ENCODE measurements around the gene TMEM120A. TPM values are rescaled to one million over a fixed set of nuclear protein-coding genes. Genes with fewer than 3 reads are reported as not detected.

TMEM120A gene
- total and polyA plus RNA-seq, 2 experiments from 2014 or later, result 12.7 to 22.3 TPM

GRCh38 chr7:75977743-75978142 is 16.7 kb downstream of the TMEM120A start (continued):
- no peak for TF ChIP-seq REST (IDR thresholded peaks at IDR 0.05; ENCODE audit: unreplicated experiment)

- peak overlapping the region; percentile 19; the same call in 1 of the 2 replicates for H3K27ac Mint-ChIP-seq
- H3K9me3 Mint-ChIP-seq, result no peaks in the 10 kb centered on the region
- H3K36me3 ChIP-seq (ENCODE audit: insufficient read depth), result peaks cover 8% of the 10 kb centered on the region; the same call in 1 of the 2 replicates
- H3F3A ChIP-seq (replicated peaks; ENCODE audit: low read depth), result no peaks in the 10 kb centered on the region
- no peak overlapping the region for H2AFZ ChIP-seq
- no peaks in the 10 kb centered on the region for H3K4me1 ChIP-seq (ENCODE audit: insufficient read depth)
- H3K27me3 Mint-ChIP-seq (ENCODE audit: insufficient read depth, low read depth, poor library complexity), result peaks cover 6% of the 10 kb centered on the region
- no peak overlapping the region for H3K4me2 ChIP-seq
- H3K36me3 Mint-ChIP-seq (ENCODE audit: low read depth), result peaks cover 30% of the 10 kb centered on the region
- no peaks in the 10 kb centered on the region for H4K20me1 ChIP-seq (replicated peaks; ENCODE audit: insufficient read depth)
- H3K27me3 ChIP-seq (ENCODE audit: insufficient read depth), result no peaks in the 10 kb centered on the region
- H3K9me2 ChIP-seq (ENCODE audit: insufficient read depth), result no peaks in the 10 kb centered on the region
- no peak overlapping the region for H3K27ac ChIP-seq (ENCODE audit: low read depth)
- H3K4me3 Mint-ChIP-seq, result no peak overlapping the region
- peak in 1 of 2 experiments; percentile 34; a peak in 2 of 4 replicates for TF ChIP-seq CTCF (conservative IDR thresholded peaks at IDR 0.05; ENCODE audit: low read depth in 2 of 2)
- no peak for TF ChIP-seq EZH2 (IDR thresholded peaks at IDR 0.05; ENCODE audit: low read depth, unreplicated experiment)
- peak; percentile 73 for DNase-seq (ENCODE audit: low spot score)
- ATAC-seq, result peak; percentile 91
- no peak overlapping the region for H3K4me3 ChIP-seq
- H3K79me2 ChIP-seq (replicated peaks; ENCODE audit: insufficient read depth), result no peaks in the 10 kb centered on the region
- H3K4me1 Mint-ChIP-seq, result peaks cover 2% of the 10 kb centered on the region; the same call in 1 of the 3 replicates
Observed at GRCh38 chr7:75971961-75972763, 22.2 kb downstream of the TMEM120A start.

GRCh38 chr7:75971309-75971960 is 23.0 kb downstream of the TMEM120A start:
- Histone ChIP-seq H3K4me1 (ENCODE audit: insufficient read depth) (no peaks in the 10 kb centered on the region), H2AFZ (no peak overlapping the region), H3K9me2 (ENCODE audit: insufficient read depth) (no peaks in the 10 kb centered on the region), H3K36me3 (ENCODE audit: insufficient read depth) (peaks cover 8% of the 10 kb centered on the region; the same call in 1 of the 2 replicates), H3F3A (replicated peaks; ENCODE audit: low read depth) (no peaks in the 10 kb centered on the region), H3K27ac (ENCODE audit: low read depth) (no peak overlapping the region), H3K4me2 (no peak overlapping the region), H4K20me1 (replicated peaks; ENCODE audit: insufficient read depth) (no peaks in the 10 kb centered on the region), H3K4me3 (no peak overlapping the region), H3K27me3 (ENCODE audit: insufficient read depth) (no peaks in the 10 kb centered on the region), H3K79me2 (replicated peaks; ENCODE audit: insufficient read depth) (no peaks in the 10 kb centered on the region)
- DNase-seq (ENCODE audit: low spot score) (no peak), ATAC-seq (no peak)
- H3K4me3 Mint-ChIP-seq, result no peak overlapping the region
- H3K36me3 Mint-ChIP-seq (ENCODE audit: low read depth), result peaks cover 30% of the 10 kb centered on the region
- no peaks in the 10 kb centered on the region for H3K9me3 Mint-ChIP-seq
- peaks cover 2% of the 10 kb centered on the region; the same call in 1 of the 3 replicates for H3K4me1 Mint-ChIP-seq
- H3K27ac Mint-ChIP-seq, result 0 out of 2 replicates have a peak overlapping the region, but pooled peaks have one; percentile 19
- H3K27me3 Mint-ChIP-seq (ENCODE audit: insufficient read depth, low read depth, poor library complexity), result peaks cover 6% of the 10 kb centered on the region
- TF ChIP-seq CREB1 (CRISPR knock-in tag; IDR thresholded peaks at IDR 0.05; ENCODE audit: low read depth) (no peak), NANOG (IDR thresholded peaks at IDR 0.05; ENCODE audit: borderline replicate concordance) (no peak), STAT1 (IDR thresholded peaks at IDR 0.05; ENCODE audit: unreplicated experiment) (no peak), ZNF331 (CRISPR knock-in tag; IDR thresholded peaks at IDR 0.05; ENCODE audit: low read depth) (no peak), JUNB (IDR thresholded peaks at IDR 0.05; ENCODE audit: unreplicated experiment) (no peak), EZH2phosphoT487 (IDR thresholded peaks at IDR 0.05; ENCODE audit: unreplicated experiment) (no peak), ZNF114 (CRISPR knock-in tag; IDR thresholded peaks at IDR 0.05) (no peak), EZH2 (IDR thresholded peaks at IDR 0.05; ENCODE audit: low read depth, unreplicated experiment) (no peak)

Measured in GM23338 (cell line).